ENCODE measurements around the gene CHRD.

CHRD gene

DNA sequence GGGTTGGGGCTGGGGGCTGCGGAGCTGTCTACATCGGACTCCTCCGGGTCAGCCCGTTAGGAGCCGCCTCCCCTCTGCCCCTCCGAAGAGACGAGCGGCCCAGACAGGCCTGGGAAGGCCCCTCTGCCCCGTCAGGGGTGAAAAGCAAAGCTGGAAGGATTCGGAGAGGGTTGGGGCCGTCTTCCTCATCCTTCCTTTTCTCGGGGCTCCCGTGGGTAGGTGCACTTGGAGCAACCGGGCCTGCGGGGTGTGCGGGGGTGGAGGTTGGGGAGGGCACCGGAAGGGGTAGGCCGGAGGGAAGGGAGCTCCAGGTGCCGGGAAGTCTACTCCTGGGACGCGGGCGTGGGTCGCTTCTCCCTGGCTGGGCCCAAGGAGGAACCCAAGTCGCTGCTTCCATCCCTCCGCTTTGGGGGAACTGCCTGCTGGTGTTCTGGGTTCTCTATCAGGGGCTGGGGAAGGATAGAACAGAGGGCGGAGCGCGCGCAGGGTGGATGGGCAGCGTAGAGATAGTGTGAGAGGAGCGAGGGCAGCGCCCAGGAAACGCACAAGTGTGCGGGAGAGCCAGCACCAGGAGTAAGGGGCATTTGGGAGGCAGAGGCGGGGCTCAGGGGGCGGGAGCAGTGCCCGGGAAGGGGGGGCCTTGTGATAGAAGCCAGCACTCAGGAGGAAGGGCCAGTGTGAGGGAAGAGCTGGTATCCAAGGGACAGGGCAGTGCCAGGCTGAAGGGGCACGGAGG is 17.8 kb upstream of the CHRD start:
- peak; percentile 42 for DNase-seq

DNA sequence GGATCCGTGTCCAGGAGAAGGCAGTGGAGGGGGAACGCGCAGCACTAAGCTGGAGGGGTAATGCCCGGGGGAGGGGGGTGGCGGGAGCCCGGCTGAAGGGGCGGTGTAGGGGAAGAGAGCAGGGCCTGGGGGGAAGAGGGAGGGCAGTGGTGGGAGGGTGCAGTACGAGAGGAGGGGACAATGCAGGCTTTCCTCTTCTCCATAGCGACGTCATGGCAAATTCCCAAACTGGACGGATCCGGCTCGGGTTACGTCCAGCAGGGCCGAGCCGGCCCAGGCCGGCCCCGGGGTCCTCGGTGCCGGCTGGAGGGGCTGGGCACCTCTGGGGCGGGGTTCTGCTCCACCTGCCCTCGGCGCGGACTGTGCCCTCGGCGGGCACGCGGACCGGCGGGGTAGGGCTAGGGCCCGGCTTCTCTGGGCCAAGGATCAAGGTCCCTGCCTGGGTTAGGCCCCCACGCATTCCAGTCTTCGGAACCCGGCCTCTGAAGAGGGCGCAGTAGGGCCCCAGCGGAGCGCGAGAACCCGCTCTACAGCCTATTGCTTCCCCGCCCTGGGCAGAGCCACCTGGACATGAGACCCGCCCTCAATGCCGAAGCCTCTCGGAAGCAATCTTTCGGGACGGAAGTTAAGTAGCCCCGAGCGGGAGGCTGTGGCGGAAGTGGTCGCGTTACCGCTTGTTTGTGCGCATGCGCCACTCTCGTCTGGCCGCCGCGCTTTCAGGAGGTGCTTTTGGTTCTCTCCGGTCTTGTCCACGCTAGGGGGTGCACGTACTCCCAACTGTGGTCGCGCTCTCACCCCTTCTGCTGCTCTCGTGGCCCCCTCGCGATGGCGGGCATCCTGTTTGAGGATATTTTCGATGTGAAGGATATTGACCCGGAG is 16.9 kb upstream of the CHRD start:
- peak; percentile 90 for DNase-seq

DNA sequence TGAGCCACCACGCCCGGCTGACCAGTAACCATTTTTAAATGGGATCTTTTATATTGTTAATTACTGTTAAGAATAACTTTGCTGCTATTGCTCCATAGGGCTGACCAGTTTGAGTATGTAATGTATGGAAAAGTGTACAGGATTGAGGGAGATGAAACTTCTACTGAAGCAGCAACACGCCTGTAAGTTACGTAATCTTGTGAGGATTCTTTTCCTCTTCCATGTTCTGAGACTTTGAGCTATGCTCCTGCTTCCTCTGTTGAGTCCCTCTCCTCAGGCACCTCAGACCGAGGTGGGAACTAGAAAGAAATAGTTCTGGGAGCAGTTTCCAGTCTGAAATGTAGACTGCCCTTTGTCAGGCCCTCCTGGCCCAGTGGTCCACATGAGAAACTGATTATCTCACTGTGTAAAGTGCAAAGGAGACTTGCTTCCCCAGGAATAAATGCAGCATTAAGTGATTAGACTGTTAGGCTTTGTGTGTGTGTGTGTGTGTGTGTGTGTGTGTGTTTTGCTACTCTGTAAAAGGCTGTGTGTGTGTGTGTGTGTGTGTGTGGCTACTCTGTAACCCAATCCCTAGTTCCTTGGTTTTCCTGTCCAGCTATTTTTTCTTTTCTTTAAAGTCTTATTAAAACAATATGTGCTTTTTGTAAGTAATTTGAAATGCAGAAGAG is 13.1 kb upstream of the CHRD start:
- no peak for DNase-seq

GRCh38 chr3:184368116-184368515 is 11.7 kb upstream of the CHRD start:
- DNase-seq: no peak

GRCh38 chr3:184368586-184369183 is 11.2 kb upstream of the CHRD start:
- DNase-seq: no peak

DNA sequence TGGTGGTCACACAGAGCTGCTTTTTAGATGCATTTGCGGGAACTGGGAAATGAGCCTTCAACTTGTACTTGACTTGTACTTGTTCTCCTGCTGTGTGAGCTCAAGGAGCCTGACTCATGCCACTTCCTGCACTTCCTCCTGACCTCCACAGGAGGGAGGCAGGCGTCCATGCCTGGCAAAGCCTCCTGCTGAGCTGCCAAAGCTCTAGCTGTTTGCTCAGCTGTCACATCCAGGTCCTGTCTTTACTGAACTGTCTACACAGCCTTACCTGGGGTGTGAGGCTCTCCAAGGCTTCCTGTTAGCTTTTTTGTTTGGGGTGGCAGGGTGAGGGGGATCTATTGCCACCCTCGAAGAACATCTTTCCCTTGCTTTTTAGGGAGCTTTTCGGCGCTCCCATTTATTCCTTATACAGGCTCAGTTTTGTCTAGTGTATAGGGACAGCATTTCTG is 8.3 kb upstream of the CHRD start:
- DNase-seq: peak; percentile 48

DNA sequence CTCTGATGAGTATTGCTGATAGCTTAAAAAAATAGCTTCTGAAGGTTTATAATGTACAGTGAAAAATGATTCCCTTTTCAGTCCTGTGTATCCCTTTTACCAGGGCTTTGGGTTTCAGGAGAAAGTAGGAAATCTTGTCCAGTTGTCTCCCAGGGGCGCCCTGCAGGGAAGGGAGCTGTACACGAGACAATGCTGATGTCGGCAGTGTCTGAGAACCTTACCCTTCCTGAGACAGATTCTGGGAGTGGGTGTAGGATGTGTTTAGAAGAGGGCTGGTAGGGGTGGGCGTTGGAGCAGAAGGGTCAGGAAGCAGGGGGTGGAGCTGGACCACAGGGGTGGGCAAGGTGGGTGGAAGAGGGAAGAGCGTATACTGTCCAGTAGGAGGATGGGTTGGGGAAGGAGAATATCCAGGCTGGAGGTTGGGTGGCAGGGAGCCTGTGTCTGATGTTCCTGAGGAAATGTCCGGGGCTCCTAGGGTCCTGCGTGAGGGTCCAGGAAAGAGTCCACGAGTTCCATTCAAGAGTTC is 7.5 kb upstream of the CHRD start:
- DNase-seq: no peak

GRCh38 chr3:184372911-184373310 is 6.9 kb upstream of the CHRD start:
- DNase-seq: no peak

- DNase-seq: no peak
Observed at GRCh38 chr3:184373422-184373821, 6.4 kb upstream of the CHRD start.

DNA sequence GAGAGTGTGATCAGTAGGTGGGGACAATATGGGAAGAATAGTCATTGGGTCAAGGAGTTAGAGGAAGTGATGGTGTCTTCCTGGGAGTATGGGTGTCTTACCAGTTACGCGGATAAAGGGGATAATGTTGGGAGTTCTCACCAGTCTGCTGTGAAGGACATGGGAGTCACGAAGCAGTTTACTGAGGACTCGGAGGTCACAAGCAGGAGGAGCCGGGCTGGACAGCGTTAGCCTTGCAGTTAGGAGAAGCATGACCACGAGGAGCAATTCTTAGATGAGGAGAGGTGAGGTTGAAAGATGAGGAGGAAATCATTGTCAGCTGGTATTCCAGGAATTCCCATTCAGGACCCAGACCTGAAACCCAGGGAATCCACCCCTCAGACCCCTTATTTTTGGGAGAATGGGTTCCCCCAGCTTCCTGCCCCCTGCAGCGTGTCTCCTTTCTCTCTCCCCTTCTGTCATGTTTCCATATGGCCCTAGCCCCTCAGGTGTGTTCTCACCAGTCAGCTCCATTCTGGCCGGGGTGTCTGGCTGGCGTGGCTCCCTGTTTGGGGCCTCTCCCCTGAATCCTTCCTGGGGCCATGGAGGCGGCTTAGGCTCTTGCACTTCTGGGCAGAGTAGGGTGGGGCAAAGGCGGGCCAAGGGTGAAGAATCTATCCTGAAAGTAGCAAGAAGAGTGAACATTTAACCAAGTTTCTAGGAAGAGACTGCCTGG is 4.0 kb upstream of the CHRD start:
- no peak for DNase-seq

DNA sequence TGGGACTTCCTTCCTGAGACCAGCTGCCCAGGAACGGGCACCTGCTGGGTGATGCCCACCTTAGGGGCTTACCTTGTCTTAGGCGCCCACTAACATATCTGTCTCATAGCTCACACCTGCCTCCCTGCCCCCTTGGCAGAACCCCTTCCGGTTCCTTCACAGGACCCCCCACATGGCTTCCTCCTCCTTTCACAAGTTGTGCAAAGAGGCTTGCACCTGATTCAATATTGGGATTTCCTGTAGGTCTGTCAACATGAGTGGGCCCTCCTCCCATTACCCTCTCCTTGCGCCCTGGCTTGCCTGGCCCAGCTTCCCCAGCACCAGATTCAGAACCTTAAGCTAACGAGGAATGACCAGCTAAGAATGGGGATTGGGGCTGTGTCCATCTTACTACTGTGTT is 2.5 kb upstream of the CHRD start:
- no peak for DNase-seq

DNA sequence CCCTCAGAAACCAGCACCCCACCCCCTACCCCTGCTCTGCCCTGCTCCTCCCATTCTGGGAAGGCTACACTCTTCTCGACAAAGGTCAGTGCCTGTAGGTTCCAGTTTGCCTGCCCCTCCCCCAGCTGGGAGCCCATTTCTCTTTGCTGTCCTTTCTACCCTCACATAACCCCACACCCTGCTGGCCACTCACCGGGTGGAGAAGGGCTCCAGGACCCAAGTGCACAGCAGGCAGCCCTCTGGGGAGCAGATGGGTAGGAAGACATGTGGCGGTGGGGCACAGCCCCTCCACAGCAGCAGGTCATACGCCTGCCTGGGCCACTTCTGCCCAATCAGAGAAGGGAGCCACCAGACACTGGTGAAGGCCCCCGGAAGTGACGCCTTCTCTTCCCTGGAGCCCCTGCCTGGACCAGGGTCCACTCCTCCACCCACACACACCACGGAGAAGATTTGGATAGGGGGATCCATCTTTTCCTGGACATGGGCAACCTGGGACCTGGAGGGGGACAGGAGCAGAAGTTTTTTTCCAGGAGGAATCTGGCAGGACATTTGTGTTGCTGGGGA is 1.9 kb upstream of the CHRD start, which contains the start of gene THPO:
Gene THPO, minus strand, starts transcription at position 326 of the 564 bp plus-strand sequence. CDS start 1,948 bp downstream, outside the sequence.
- DNase-seq: no peak

DNA sequence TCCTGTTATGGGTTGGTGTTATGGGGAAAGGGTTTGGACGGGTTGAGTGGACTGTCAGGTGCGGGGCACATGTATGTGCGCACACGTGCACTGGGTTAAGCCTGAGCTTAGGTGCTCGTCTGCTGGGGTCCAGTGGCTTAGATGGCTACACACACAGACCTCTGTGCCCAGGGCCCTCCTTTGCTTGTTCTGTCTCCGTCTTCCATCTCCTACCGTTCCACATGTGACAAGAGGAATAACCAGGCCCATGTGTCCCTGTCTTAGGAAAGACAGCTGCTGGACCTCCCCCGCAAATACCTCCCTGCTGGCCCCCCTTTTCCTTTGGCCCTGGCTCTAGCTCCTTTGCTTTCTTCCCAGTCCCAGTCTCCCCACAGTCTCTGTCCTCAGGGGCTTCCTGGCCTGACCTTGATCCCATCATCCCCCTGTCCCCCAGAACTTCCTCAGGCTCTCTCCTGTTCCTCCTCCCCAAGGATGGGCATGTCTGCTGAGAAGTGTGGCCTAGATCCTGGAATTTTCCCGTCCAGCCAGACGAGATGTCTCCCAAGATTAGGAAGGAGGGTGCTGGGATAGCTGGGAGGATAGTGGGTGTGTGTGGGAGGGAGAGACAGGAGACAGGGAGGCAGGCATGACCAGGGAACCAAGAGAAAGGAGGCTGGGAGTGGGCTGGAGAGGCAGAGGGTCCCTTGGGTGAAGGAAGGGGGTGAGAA is 1.1 kb upstream of the CHRD start:
- no peak for DNase-seq

DNA sequence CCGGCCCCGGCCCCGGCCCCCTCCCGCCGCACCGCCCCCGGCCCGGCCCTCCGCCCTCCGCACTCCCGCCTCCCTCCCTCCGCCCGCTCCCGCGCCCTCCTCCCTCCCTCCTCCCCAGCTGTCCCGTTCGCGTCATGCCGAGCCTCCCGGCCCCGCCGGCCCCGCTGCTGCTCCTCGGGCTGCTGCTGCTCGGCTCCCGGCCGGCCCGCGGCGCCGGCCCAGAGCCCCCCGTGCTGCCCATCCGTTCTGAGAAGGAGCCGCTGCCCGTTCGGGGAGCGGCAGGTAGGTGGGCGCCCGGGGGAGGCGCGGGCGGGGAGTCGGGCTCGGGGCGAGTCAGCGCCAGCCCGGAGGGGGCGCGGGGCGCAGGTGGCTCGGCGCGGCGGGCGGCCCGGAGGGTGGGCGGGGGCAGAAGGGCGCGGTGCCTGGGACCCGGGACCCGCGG is 352 bp downstream of the CHRD start:
- no peak for DNase-seq

DNA sequence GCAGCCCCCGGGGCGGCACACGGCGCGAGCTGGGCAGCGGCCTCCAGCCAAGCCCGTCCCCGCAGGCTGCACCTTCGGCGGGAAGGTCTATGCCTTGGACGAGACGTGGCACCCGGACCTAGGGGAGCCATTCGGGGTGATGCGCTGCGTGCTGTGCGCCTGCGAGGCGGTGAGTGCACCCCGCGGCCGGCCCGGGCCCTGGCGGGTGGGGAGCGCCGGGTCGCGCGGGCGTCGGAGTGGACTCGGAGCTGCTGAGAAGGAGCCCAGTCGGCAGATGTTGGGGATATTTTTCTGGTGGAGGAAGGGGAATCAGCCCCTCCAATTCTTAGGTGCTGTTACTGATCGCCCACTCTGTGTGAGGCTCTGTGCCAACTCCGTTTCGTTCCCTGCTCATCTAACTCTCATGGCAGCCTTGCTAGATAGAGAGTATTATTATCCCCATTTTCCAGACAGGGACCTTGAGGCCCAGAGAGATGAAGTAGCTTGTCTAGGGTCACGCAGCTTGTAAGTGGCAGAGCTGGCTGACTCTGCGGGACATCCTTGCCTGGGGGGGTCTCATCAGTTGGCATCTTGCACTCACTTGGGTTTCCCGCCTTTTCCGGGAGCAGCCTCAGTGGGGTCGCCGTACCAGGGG is 890 bp downstream of the CHRD start:
- no peak for DNase-seq

DNA sequence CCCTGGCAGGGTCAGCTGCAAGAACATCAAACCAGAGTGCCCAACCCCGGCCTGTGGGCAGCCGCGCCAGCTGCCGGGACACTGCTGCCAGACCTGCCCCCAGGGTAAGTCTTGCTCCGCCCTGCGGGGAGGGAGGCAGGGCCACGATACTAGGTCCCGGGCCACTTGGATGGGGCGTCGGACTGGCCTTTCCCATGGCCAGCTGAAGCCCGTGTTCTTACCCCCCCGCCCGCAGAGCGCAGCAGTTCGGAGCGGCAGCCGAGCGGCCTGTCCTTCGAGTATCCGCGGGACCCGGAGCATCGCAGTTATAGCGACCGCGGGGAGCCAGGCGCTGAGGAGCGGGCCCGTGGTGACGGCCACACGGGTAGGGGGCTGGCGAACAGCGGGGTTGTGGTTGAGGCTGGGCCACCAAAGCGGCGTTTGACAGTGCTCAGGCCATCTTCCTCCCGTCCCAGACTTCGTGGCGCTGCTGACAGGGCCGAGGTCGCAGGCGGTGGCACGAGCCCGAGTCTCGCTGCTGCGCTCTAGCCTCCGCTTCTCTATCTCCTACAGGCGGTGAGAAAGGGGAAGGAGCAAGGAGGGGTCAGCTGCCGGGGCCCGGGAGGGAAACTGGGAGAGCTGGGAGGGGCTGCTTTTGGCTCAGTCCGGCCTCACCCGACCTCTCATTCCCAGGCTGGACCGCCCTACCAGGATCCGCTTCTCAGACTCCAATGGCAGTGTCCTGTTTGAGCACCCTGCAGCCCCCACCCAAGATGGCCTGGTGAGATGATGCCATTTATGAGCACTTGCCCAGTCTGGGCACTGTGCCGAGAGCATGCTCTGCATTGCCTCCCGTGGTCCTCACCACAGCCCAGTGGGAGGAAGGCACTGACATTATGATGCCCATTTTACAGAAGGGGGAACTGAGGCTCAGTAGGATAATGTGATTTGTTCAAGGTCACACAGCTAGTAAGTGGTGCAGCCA is 1.7 kb downstream of the CHRD start:
- DNase-seq: no peak

DNA sequence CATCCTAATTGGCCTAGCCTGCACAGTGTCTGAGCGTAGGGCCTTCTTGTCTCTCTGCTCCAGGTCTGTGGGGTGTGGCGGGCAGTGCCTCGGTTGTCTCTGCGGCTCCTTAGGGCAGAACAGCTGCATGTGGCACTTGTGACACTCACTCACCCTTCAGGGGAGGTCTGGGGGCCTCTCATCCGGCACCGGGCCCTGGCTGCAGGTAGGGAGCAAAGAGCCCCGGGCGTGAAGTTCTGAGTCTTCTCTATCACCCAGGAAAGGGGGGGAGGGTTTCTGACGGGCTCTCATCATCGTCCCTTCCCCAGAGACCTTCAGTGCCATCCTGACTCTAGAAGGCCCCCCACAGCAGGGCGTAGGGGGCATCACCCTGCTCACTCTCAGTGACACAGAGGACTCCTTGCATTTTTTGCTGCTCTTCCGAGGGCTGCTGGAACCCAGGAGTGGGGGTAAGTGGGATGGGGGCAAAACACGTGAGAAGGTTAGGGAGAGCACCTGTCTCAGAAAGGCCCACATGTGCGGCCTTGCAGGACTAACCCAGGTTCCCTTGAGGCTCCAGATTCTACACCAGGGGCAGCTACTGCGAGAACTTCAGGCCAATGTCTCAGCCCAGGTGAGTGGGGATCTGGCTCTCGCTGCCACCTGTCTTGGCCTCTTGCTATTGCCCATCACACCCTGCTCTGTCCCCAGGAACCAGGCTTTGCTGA is 2.6 kb downstream of the CHRD start:
- no peak for DNase-seq

- no peak for DNase-seq
Observed at GRCh38 chr3:184383033-184383740, 3.3 kb downstream of the CHRD start.

Data from stimulated activated CD4-positive, alpha-beta T cell treated with anti-CD3 and anti-CD28 coated beads, Interleukin-12 subunit alpha, Interleukin-12 subunit beta, amount 100 ng/mL, for 4 hours (primary cell).